ENCODE measurements around the gene DENND4A.

The DENND4A gene

GRCh38 chr15:65773386-65774111, 18.5 kb downstream of the DENND4A start:
- H3K27ac ChIP-seq (ENCODE audit: insufficient read depth, low read depth, low read length, poor library complexity, severe bottlenecking): no peak overlapping the region
- H3K4me1 ChIP-seq (ENCODE audit: control insufficient read depth, insufficient read depth, low read length): no peaks in the 10 kb centered on the region
- no peaks in the 10 kb centered on the region for H3K9me3 ChIP-seq (ENCODE audit: control insufficient read depth, low read length)
- no peaks in the 10 kb centered on the region for H3K27me3 ChIP-seq (ENCODE audit: control insufficient read depth, insufficient read depth, low read length, poor library complexity, severe bottlenecking)
- 94 to 96% methylated on average over 3 of the region's 3 CpGs for WGBS, 2 experiments
- H3K4me3 ChIP-seq (ENCODE audit: insufficient read depth, low read depth, low read length): no peak overlapping the region
- no peaks in the 10 kb centered on the region for H3K36me3 ChIP-seq (ENCODE audit: control insufficient read depth, insufficient read depth, low read length)

GRCh38 chr15:65772930-65773329, 19.2 kb downstream of the DENND4A start:
- Histone ChIP-seq H3K9me3 (ENCODE audit: control insufficient read depth, low read length) (no peaks in the 10 kb centered on the region), H3K4me1 (ENCODE audit: control insufficient read depth, insufficient read depth, low read length) (no peaks in the 10 kb centered on the region), H3K27ac (ENCODE audit: insufficient read depth, low read depth, low read length, poor library complexity, severe bottlenecking) (no peak overlapping the region), H3K4me3 (ENCODE audit: insufficient read depth, low read depth, low read length) (no peak overlapping the region), H3K36me3 (ENCODE audit: control insufficient read depth, insufficient read depth, low read length) (no peaks in the 10 kb centered on the region), H3K27me3 (ENCODE audit: control insufficient read depth, insufficient read depth, low read length, poor library complexity, severe bottlenecking) (no peaks in the 10 kb centered on the region)
- 94 to 99% methylated on average over 2 of the region's 2 CpGs for WGBS, 2 experiments

- Histone ChIP-seq H3K27ac (ENCODE audit: insufficient read depth, low read depth, low read length, poor library complexity, severe bottlenecking) (no peak overlapping the region), H3K4me3 (ENCODE audit: insufficient read depth, low read depth, low read length) (no peak overlapping the region), H3K4me1 (ENCODE audit: control insufficient read depth, insufficient read depth, low read length) (no peaks in the 10 kb centered on the region), H3K9me3 (ENCODE audit: control insufficient read depth, low read length) (no peaks in the 10 kb centered on the region), H3K36me3 (ENCODE audit: control insufficient read depth, insufficient read depth, low read length) (no peaks in the 10 kb centered on the region), H3K27me3 (ENCODE audit: control insufficient read depth, insufficient read depth, low read length, poor library complexity, severe bottlenecking) (no peaks in the 10 kb centered on the region)
- 91 to 94% methylated on average over 9 of the region's 9 CpGs for WGBS, 2 experiments
Observed at GRCh38 chr15:65771870-65772269, 20.2 kb downstream of the DENND4A start.

GRCh38 chr15:65769482-65769881, 22.6 kb downstream of the DENND4A start:
- WGBS, 2 experiments: 90 to 94% methylated on average over 2 of the region's 3 CpGs
- no peaks in the 10 kb centered on the region for H3K27me3 ChIP-seq (ENCODE audit: control insufficient read depth, insufficient read depth, low read length, poor library complexity, severe bottlenecking)
- H3K27ac ChIP-seq (ENCODE audit: insufficient read depth, low read depth, low read length, poor library complexity, severe bottlenecking): no peak overlapping the region
- H3K36me3 ChIP-seq (ENCODE audit: control insufficient read depth, insufficient read depth, low read length): no peaks in the 10 kb centered on the region
- H3K9me3 ChIP-seq (ENCODE audit: control insufficient read depth, low read length): no peaks in the 10 kb centered on the region
- no peaks in the 10 kb centered on the region for H3K4me1 ChIP-seq (ENCODE audit: control insufficient read depth, insufficient read depth, low read length)
- H3K4me3 ChIP-seq (ENCODE audit: insufficient read depth, low read depth, low read length): no peak overlapping the region

- 91% methylated on average over 8 of the region's 8 CpGs for WGBS, 2 experiments
- H3K27me3 ChIP-seq (ENCODE audit: control insufficient read depth, insufficient read depth, low read length, poor library complexity, severe bottlenecking): no peaks in the 10 kb centered on the region
- H3K4me1 ChIP-seq (ENCODE audit: control insufficient read depth, insufficient read depth, low read length): no peaks in the 10 kb centered on the region
- H3K36me3 ChIP-seq (ENCODE audit: control insufficient read depth, insufficient read depth, low read length): no peaks in the 10 kb centered on the region
- H3K27ac ChIP-seq (ENCODE audit: insufficient read depth, low read depth, low read length, poor library complexity, severe bottlenecking): no peak overlapping the region
- no peak overlapping the region for H3K4me3 ChIP-seq (ENCODE audit: insufficient read depth, low read depth, low read length)
- H3K9me3 ChIP-seq (ENCODE audit: control insufficient read depth, low read length): no peaks in the 10 kb centered on the region
Observed at GRCh38 chr15:65767895-65768294, 24.2 kb downstream of the DENND4A start.

- Histone ChIP-seq H3K27me3 (ENCODE audit: control insufficient read depth, insufficient read depth, low read length, poor library complexity, severe bottlenecking) (no peaks in the 10 kb centered on the region), H3K9me3 (ENCODE audit: control insufficient read depth, low read length) (no peaks in the 10 kb centered on the region), H3K4me1 (ENCODE audit: control insufficient read depth, insufficient read depth, low read length) (no peaks in the 10 kb centered on the region), H3K4me3 (ENCODE audit: insufficient read depth, low read depth, low read length) (no peak overlapping the region), H3K27ac (ENCODE audit: insufficient read depth, low read depth, low read length, poor library complexity, severe bottlenecking) (no peak overlapping the region), H3K36me3 (ENCODE audit: control insufficient read depth, insufficient read depth, low read length) (no peaks in the 10 kb centered on the region)
Observed at GRCh38 chr15:65767264-65767595, 24.9 kb downstream of the DENND4A start.

- Histone ChIP-seq H3K4me1 (ENCODE audit: control insufficient read depth, insufficient read depth, low read length) (no peaks in the 10 kb centered on the region), H3K9me3 (ENCODE audit: control insufficient read depth, low read length) (no peaks in the 10 kb centered on the region), H3K27ac (ENCODE audit: insufficient read depth, low read depth, low read length, poor library complexity, severe bottlenecking) (no peak overlapping the region), H3K4me3 (ENCODE audit: insufficient read depth, low read depth, low read length) (no peak overlapping the region), H3K36me3 (ENCODE audit: control insufficient read depth, insufficient read depth, low read length) (no peaks in the 10 kb centered on the region), H3K27me3 (ENCODE audit: control insufficient read depth, insufficient read depth, low read length, poor library complexity, severe bottlenecking) (no peaks in the 10 kb centered on the region)
- WGBS, 2 experiments: 94 to 98% methylated on average over 2 to 3 of the region's 3 CpGs
Observed at GRCh38 chr15:65766422-65767263, 25.4 kb downstream of the DENND4A start.

GRCh38 chr15:65765106-65765505, 27.0 kb downstream of the DENND4A start:
- Histone ChIP-seq H3K4me1 (ENCODE audit: control insufficient read depth, insufficient read depth, low read length) (no peaks in the 10 kb centered on the region), H3K4me3 (ENCODE audit: insufficient read depth, low read depth, low read length) (no peak overlapping the region)
- WGBS, 2 experiments: 100% methylated on average over 2 of the region's 2 CpGs; no CpG with 5 or more reads in 1 of the 2 experiments

GRCh38 chr15:65762914-65763787, 28.9 kb downstream of the DENND4A start:
- WGBS, 2 experiments: 89 to 94% methylated on average over 4 of the region's 5 CpGs
- H3K27ac ChIP-seq (ENCODE audit: insufficient read depth, low read depth, low read length, poor library complexity, severe bottlenecking): no peak overlapping the region
- no peaks in the 10 kb centered on the region for H3K27me3 ChIP-seq (ENCODE audit: control insufficient read depth, insufficient read depth, low read length, poor library complexity, severe bottlenecking)
- no peaks in the 10 kb centered on the region for H3K9me3 ChIP-seq (ENCODE audit: control insufficient read depth, low read length)
- no peaks in the 10 kb centered on the region for H3K4me1 ChIP-seq (ENCODE audit: control insufficient read depth, insufficient read depth, low read length)
- no peaks in the 10 kb centered on the region for H3K36me3 ChIP-seq (ENCODE audit: control insufficient read depth, insufficient read depth, low read length)
- H3K4me3 ChIP-seq (ENCODE audit: insufficient read depth, low read depth, low read length): no peak overlapping the region

More at GRCh38 chr15:65765106-65765505, 27.0 kb downstream of the DENND4A start:
- H3K9me3 ChIP-seq (ENCODE audit: control insufficient read depth, low read length): no peaks in the 10 kb centered on the region
- H3K27ac ChIP-seq (ENCODE audit: insufficient read depth, low read depth, low read length, poor library complexity, severe bottlenecking): no peak overlapping the region
- no peaks in the 10 kb centered on the region for H3K36me3 ChIP-seq (ENCODE audit: control insufficient read depth, insufficient read depth, low read length)
- no peaks in the 10 kb centered on the region for H3K27me3 ChIP-seq (ENCODE audit: control insufficient read depth, insufficient read depth, low read length, poor library complexity, severe bottlenecking)

- Histone ChIP-seq H3K27me3 (ENCODE audit: control insufficient read depth, insufficient read depth, low read length, poor library complexity, severe bottlenecking) (no peaks in the 10 kb centered on the region), H3K4me1 (ENCODE audit: control insufficient read depth, insufficient read depth, low read length) (no peaks in the 10 kb centered on the region), H3K27ac (ENCODE audit: insufficient read depth, low read depth, low read length, poor library complexity, severe bottlenecking) (no peak overlapping the region), H3K9me3 (ENCODE audit: control insufficient read depth, low read length) (no peaks in the 10 kb centered on the region), H3K4me3 (ENCODE audit: insufficient read depth, low read depth, low read length) (no peak overlapping the region), H3K36me3 (ENCODE audit: control insufficient read depth, insufficient read depth, low read length) (no peaks in the 10 kb centered on the region)
- WGBS, 2 experiments: 85 to 86% methylated on average over 2 of the region's 3 CpGs
Observed at GRCh38 chr15:65762399-65762798, 29.7 kb downstream of the DENND4A start.
